Cardiac fibroblast (primary cell): Measurements from ENCODE around the gene RAB5IF.
"Not testable (repeated sequence)": the region's sequence is repeated elsewhere in the genome, so short reads cannot be mapped to it uniquely, and the experiment has no call there.

Experiments
- DNase-seq, 2 donors: peaks; one replicate each; pipeline versions ENCODE4 v3.0.0 to v3.0.0-alpha.2; 2010; ENCODE audit warnings: low read depth in 2 of 2
- H3K4me3 ChIP-seq, 2 donors: replicated peaks in 1 of 2; 1 replicate in 1 of 2; 2 replicates in 1 of 2; pipeline ENCODE4 v1.5.1; 2011; ENCODE audit warnings: low read depth in 2 of 2, low read length in 2 of 2, mild to moderate bottlenecking in 2 of 2, moderate library complexity in 1 of 2
- TF ChIP-seq, protein P1 (sequence below): IDR thresholded peaks from one replicate; pipeline ENCODE4 v1.5.1; 2011; ENCODE audit warnings: low read depth, mild to moderate bottlenecking, low read length, inconsistent platforms

RAB5IF gene

DNA sequence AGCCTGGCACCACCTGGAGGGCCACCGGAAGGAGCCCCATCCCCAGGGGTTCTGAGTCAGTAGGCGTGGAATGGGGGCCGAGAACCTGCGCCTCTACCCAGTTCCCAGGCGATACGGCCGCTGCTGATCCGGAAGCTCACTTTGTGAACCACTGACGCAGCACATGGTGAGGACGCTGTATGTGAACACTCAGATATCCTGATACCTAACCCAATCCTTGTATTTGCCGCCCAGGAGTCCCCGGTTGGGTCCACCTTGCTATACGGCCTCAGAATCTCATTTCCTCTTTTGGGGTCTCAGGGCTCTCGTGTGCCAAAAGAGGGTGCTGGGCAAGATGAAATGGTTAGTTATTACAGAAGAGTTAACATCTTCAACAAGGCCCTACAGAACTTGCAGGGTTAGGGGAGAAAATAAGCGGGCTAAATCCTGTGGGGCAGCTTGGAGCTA is 604 bp upstream of the RAB5IF start:
- TF ChIP-seq, protein P1, sequence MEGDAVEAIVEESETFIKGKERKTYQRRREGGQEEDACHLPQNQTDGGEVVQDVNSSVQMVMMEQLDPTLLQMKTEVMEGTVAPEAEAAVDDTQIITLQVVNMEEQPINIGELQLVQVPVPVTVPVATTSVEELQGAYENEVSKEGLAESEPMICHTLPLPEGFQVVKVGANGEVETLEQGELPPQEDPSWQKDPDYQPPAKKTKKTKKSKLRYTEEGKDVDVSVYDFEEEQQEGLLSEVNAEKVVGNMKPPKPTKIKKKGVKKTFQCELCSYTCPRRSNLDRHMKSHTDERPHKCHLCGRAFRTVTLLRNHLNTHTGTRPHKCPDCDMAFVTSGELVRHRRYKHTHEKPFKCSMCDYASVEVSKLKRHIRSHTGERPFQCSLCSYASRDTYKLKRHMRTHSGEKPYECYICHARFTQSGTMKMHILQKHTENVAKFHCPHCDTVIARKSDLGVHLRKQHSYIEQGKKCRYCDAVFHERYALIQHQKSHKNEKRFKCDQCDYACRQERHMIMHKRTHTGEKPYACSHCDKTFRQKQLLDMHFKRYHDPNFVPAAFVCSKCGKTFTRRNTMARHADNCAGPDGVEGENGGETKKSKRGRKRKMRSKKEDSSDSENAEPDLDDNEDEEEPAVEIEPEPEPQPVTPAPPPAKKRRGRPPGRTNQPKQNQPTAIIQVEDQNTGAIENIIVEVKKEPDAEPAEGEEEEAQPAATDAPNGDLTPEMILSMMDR, result no peak
- H3K4me3 ChIP-seq, result peak overlapping the region in 1 of 2 donors; percentile 33
- no peak for DNase-seq

DNA sequence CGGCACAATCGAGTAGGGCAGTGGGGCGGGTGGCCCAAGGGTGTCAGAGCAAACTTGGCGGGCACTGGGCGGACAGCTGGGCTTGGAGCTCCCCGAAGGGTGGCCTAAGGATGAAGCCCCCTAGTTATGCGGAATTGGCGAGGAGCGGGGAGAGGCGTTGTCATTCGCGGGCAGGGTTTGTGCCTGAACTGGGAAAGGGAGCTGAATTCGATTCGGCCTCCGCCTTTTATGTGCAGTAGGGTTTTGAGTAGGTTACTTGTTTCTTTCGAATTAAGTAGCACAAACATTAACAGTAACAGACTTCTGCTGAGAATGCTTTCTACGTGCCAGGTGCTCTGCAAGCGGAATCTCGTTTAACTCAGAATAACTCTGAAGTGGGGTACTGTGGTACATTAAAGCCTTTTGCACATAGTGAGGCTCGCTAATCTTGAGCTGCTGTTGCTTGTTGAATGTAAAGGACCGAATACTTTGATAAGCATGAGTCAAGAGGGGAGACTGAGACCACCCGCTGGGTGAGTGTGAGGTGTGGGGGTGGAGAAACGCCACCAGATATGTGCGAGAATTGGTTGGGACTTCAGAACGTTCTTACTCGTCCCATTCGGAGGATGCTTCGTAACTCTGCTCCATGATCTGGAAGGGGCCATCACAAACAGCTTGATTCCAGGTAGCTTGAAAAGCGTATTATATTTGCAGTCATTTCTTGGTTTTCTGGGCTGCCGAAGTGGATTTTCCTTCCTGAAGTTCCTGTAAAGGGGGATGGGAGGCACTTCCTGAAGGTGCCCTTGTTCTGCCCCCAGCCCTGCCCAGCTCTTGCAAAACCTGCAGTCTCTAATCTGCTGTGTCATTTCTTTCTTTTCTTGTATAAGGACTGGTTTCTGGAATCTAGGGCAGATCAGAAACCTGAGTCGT is 833 bp downstream of the RAB5IF start:
- H3K4me3 ChIP-seq, result peak overlapping the region; percentile 77
- peak; percentile 58 to 60 for DNase-seq
- TF ChIP-seq, protein P1, result no peak

DNA sequence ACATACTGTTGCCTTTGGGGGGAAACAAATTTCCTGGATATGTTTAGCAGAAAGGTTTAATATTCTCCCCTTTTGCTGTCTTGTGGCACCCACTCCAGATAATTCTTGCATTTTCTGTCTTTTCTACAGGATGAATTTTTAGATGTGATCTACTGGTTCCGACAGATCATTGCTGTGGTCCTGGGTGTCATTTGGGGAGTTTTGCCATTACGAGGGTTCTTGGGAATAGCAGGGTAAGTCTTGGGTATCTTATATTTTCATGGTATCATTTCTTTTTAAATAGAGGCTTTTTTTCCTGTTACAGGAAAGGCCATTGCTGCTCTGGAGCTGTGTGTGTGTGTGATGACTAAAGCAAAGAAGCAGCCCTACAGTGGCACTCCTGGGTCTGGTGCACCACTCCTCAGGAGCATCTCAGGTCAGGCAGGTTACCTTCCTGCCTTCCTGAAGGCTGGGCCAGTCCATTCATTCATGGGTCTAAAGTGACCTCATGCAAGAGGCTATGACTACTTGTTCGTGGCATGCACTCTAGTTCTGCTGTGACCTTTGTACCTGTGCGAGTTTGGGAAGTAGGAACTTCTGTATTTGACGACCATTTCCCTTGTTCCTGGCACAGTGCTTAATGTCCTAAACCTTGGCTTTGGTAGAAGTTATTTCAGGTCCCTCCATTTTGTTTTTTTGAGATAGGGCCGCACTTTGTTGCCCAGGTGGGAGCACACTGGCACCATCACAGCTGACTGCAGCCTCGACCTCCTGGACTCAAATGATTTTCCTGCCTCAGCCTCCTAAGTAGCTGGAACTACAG is 2.2 kb downstream of the RAB5IF start:
- TF ChIP-seq, protein P1, result no peak
- peak in 1 of 2 donors; percentile 15 for DNase-seq
- no peak overlapping the region for H3K4me3 ChIP-seq

DNA sequence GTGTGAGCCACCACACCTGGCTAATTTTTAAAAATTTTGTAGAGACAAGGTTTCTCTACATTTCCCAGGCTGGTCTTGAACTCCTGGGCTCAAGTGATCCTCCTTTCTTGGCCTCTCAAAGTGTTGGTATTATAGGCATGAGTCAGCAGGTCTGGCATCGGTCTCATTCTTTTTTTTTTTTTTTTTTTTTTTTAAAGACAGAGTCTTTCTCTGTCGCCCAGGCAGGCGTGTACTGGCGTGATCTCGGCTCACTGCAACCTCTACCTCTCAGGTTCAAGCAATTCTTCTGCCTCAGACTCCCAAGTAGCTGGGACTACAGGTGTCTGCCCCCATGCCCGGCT is 2.8 kb downstream of the RAB5IF start:
- DNase-seq, result peak in 1 of 2 donors; percentile 12

DNA sequence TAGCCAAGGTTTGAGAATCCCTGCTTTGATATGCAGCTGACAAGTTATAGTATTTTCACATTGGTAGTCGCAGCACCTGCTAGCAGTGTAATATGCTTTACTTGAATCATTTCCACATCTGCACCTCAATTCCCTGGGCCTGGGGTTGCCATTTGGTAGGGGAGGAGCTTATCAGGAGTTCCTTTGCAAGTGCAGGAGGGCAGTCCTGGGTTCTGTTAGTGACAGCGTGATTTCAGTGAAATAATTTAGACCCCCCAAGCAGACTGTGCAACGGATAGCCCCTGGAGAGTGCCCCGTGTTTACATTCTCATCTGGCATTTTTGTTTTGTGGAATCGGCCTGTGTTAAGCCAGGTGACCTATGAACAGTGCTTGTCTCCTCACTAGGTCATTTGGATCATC is 6.0 kb downstream of the RAB5IF start:
- DNase-seq, result no peak
- TF ChIP-seq, protein P1, result no peak
- no peak overlapping the region for H3K4me3 ChIP-seq

More for the DNA sequence above, 2.8 kb downstream of the RAB5IF start:
- not testable (repeated sequence) for H3K4me3 ChIP-seq

DNA sequence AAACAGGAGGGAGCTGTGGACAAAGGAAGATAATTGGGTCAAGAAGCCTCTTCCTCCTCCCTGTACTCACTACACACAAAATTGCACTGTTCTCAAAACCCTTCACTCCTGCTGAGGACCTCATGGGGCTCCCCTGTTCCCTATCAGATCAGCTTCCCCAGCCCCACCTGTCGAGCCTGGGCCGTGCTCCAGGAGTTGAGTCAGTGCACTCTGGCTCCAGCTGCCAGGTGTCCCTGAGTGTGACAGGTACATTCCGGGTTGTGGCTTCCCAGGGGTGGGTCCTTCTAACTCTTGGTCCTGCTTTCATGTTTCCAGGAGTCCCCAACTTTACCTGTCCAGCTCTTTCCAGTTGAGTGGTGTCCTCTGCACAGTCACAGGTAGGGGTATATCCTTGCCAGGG is 8.4 kb downstream of the RAB5IF start:
- no peak overlapping the region for H3K4me3 ChIP-seq
- TF ChIP-seq, protein P1, result no peak
- no peak for DNase-seq

DNA sequence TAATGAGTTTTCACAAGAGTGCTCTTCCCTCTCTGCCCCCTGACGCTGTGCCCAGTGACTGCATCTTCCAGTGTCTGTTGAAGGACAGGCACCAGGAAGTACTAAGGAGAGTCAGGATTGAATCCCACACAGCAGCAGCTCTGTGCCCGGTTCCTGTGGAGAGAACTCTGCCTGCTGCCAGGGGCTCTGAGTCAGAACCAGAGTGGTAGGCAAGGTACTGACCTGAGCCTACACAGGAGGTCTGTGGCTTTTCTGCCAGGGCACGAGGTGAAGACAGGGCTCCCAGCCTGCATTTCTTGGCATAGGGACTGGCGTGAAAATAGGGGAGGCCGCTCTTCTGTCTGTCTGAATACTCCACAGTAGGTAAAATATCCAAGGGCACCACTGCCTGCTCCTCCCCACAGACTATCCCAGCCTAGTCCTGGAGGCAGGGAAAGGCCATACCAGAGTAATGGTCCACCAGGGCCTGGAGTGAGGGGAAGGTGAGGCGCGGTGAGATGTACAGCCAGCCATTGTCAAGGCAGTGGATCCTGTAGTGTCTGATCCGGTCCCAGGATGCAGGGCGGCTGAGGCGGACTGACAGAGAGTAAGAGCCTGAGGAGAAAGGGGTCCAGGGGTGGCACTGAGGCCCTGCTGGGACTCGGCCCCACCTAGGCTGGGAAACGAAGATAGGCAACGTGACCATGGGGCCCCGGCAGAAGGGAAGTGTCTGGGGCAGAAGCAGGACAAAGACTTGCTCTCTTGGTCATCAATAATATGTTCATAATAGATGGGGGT is 9.4 kb downstream of the RAB5IF start:
- TF ChIP-seq, protein P1, result no peak
- no peak overlapping the region for H3K4me3 ChIP-seq
- no peak for DNase-seq
